A673 (cell line): ENCODE results near the gene ABLIM3. TPM values are rescaled to one million over a fixed set of nuclear protein-coding genes. Genes with fewer than 3 reads are reported as not detected.
A peak's percentile ranks its signal among the peaks of the same experiment; 100 is the strongest.

Experiments used
- BruUV-seq: library from RNA; stranded (reverse); fragments of 400-500 nt; replicated peaks from 2 replicates; lab custom pipeline; 2021; lab: Mats Ljungman, UMichigan
- CTCF ChIA-PET: fragments of 300-600 bp; sonication (Branson Sonifier 250); formaldehyde crosslinking; loops from one replicate; lab custom pipeline; 2022; ENCODE audit warnings: antibody characterized with exemption; lab: Charles Lee
- POLR2A ChIA-PET: fragments of 300-600 bp; sonication (Branson Sonifier 250); formaldehyde crosslinking; loops from one replicate; lab custom pipeline; 2022; ENCODE audit warnings: antibody characterized with exemption; ENCODE audit not compliant: low non-redundant PET; lab: Charles Lee
- DNase-seq: peaks from one replicate; pipeline ENCODE4 v3.0.0-alpha.2; 2015; ENCODE audit warnings: low spot score
- H3K27ac ChIP-seq: fragments of 200-600 bp; sonication (generic); 2 replicates; pipeline ENCODE4 v1.5.1; 2016; ENCODE audit warnings: mixed run types, low read depth, mild to moderate bottlenecking, mixed read lengths, antibody characterized with exemption, low read length; ENCODE audit not compliant: poor library complexity, severe bottlenecking
- H3K27me3 ChIP-seq: fragments of 200-600 bp; sonication (generic); replicated peaks from 2 replicates; pipeline ENCODE4 v1.6.1; 2017; ENCODE audit warnings: mixed run types, low read depth, mild to moderate bottlenecking, mixed read lengths, antibody characterized with exemption, low read length; ENCODE audit not compliant: insufficient read depth, poor library complexity
- H3K36me3 ChIP-seq: fragments of 200-600 bp; sonication (generic); 2 replicates; pipeline ENCODE4 v1.6.1; 2016; ENCODE audit warnings: mixed run types, mild to moderate bottlenecking, mixed read lengths, antibody characterized with exemption, low read length; ENCODE audit not compliant: insufficient read depth, poor library complexity, severe bottlenecking
- H3K4me1 ChIP-seq: fragments of 200-600 bp; sonication (generic); 2 replicates; pipeline ENCODE4 v1.6.1; 2017; ENCODE audit warnings: mixed run types, mild to moderate bottlenecking, mixed read lengths, antibody characterized with exemption, low read length; ENCODE audit not compliant: insufficient read depth, poor library complexity, severe bottlenecking
- H3K4me3 ChIP-seq: fragments of 200-600 bp; sonication (generic); 2 replicates; pipeline ENCODE4 v1.5.1; 2016; ENCODE audit warnings: low read depth, mixed run types, mild to moderate bottlenecking, mixed read lengths, low read length; ENCODE audit not compliant: poor library complexity, severe bottlenecking
- H3K9me3 ChIP-seq: fragments of 200-600 bp; sonication (generic); 2 replicates; pipeline ENCODE4 v1.6.1; 2016; ENCODE audit warnings: mixed run types, low read depth, mild to moderate bottlenecking, mixed read lengths, antibody characterized with exemption, low read length; ENCODE audit not compliant: poor library complexity, severe bottlenecking
- EZH2 ChIP-seq: fragments of 200-600 bp; sonication (generic); IDR thresholded peaks from 2 replicates; pipeline ENCODE4 v1.6.1; 2017; ENCODE audit warnings: borderline replicate concordance, low read depth, mild to moderate bottlenecking, mixed read lengths, antibody characterized with exemption, low read length; ENCODE audit not compliant: poor library complexity, severe bottlenecking
- intact Hi-C: fragments of 100-400 bp; cut with micrococcal nuclease; formaldehyde crosslinking; loops from one replicate; pipeline ENCODE4 v1.10.0; 2022; ENCODE audit not compliant: unreplicated experiment
- total RNA-seq: library from RNA; stranded (reverse); gene quantifications from 2 replicates; pipeline ENCODE4 v1.2.3, GENCODE V29; 2021
- TF ChIP-seq, protein P1 (sequence below): fragments of 300-800, 200-600 bp; sonication (generic); conservative IDR thresholded peaks from 2 replicates; pipeline ENCODE4 v1.5.1; 2017; ENCODE audit warnings: low read depth, mild to moderate bottlenecking, antibody characterized with exemption, low read length, moderate library complexity, mixed read lengths

The ABLIM3 gene
- total RNA-seq, 1 experiment from 2014 or later, result not detected

DNA sequence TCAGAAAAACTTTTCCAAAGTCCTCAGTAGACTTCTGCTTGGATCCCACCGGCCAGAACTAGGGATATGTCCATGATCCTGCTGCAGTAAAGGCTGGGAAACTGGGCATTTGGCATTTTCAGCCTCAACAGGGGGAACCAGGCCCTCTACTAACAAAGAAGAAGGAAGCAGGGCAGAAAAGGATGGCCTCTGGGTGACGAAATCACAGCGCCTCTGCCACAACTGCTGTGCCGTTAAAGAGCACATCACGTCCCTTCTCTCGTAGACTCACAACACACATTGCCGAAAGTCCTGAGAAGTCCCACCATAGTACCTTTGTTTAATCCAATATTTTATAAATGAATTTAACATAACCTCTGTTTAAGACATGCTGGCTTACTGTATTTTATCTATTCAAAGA, 120.0 kb downstream of the ABLIM3 start:
- CTCF ChIA-PET, result interaction anchor here (0.6 kb wide), 1 partner anchor 269 kb away, joined by 3 read pairs; no protein-coding TSS in a partner anchor

DNA sequence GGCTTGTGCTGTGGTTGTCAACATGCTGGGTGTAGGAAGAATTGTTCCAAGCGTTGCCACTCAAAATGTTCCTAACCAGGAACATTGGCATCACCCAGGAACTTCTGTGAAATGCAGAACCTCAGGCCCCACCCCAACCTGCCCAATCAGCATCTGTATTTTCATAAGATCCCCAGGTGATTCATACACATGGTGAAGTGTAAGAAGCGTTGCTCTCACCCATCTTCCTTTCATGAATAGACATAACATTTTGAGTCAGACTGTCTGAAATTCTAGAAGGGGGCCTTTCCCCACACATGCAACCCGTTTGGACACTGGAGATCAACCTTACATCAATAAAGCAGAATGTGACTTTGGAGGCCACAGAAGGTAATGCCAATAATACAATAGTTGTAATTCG, 121.0 kb downstream of the ABLIM3 start:
- H3K4me3 ChIP-seq, result no peak overlapping the region
- CTCF ChIA-PET, result no interaction called here

More for the DNA sequence above, 120.0 kb downstream of the ABLIM3 start:
- no peaks in the 10 kb centered on the region for H3K36me3 ChIP-seq
- no peaks in the 10 kb centered on the region for H3K4me1 ChIP-seq
- POLR2A ChIA-PET, result no interaction called here
- peaks cover 79% of the 10 kb centered on the region for H3K27me3 ChIP-seq
- H3K4me3 ChIP-seq, result no peak overlapping the region
- H3K9me3 ChIP-seq, result no peaks in the 10 kb centered on the region
- DNase-seq, result no peak
- intact Hi-C loops, result no loop called here
- TF ChIP-seq, protein P1, sequence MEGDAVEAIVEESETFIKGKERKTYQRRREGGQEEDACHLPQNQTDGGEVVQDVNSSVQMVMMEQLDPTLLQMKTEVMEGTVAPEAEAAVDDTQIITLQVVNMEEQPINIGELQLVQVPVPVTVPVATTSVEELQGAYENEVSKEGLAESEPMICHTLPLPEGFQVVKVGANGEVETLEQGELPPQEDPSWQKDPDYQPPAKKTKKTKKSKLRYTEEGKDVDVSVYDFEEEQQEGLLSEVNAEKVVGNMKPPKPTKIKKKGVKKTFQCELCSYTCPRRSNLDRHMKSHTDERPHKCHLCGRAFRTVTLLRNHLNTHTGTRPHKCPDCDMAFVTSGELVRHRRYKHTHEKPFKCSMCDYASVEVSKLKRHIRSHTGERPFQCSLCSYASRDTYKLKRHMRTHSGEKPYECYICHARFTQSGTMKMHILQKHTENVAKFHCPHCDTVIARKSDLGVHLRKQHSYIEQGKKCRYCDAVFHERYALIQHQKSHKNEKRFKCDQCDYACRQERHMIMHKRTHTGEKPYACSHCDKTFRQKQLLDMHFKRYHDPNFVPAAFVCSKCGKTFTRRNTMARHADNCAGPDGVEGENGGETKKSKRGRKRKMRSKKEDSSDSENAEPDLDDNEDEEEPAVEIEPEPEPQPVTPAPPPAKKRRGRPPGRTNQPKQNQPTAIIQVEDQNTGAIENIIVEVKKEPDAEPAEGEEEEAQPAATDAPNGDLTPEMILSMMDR, result no peak
- TF ChIP-seq EZH2, result no peak
- no peak overlapping the region for H3K27ac ChIP-seq
- no TSS peak for BruUV-seq

DNA sequence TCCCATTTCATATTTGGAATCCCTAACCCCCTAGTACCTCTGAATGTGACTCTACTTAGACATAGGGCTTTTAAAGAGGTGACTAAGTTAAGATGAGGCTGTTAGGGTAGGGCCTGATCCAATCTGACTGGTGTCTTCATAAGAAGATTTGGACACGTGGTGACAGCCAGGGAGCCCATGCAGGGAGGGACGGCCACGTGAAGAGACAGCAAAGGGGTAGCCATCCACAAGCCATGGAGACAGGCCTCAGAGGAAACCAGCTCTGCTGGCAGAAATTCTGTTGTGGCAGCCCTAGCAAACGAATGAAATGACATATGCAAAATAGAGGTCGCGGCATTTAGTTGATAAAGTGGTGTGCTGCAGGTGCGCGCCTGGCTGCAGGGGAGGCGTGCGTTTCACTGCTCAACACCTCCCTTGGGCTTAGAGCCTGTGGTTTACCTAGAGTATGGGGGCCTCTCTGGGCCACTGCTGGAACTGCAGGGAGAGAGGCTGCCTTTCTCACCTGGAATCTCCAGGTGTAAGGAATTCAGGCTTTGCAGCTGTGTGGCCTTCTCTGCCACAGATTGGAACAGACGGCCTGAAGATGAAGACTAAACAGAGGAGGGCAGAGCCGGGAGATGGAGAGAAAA, 123.3 kb downstream of the ABLIM3 start:
- Histone ChIP-seq H3K36me3 (no peaks in the 10 kb centered on the region), H3K9me3 (no peaks in the 10 kb centered on the region), H3K4me3 (no peak overlapping the region), H3K27ac (no peak overlapping the region), H3K4me1 (no peaks in the 10 kb centered on the region), H3K27me3 (peaks cover 48% of the 10 kb centered on the region)
- no peak for DNase-seq
- ChIA-PET CTCF (interaction anchor here (0.6 kb wide), 1 partner anchor 1423 kb away, joined by 8 read pairs; no protein-coding TSS in a partner anchor), POLR2A (no interaction called here)
- no peak for TF ChIP-seq EZH2
- TF ChIP-seq, protein P1, result peak; percentile 37
- no TSS peak for BruUV-seq
- intact Hi-C loops, result loop anchor here (5.0 kb wide), 1 partner anchor 522 kb away; no protein-coding TSS in a partner anchor

More for the DNA sequence above, 121.0 kb downstream of the ABLIM3 start:
- intact Hi-C loops, result no loop called here
- TF ChIP-seq, protein P1, result no peak
- no peak for TF ChIP-seq EZH2
- BruUV-seq, result no TSS peak
- Histone ChIP-seq H3K9me3 (no peaks in the 10 kb centered on the region), H3K27me3 (peaks cover 70% of the 10 kb centered on the region), H3K27ac (no peak overlapping the region), H3K4me1 (no peaks in the 10 kb centered on the region), H3K36me3 (no peaks in the 10 kb centered on the region)
- no peak for DNase-seq
- POLR2A ChIA-PET, result no interaction called here
